ENCODE results near the gene NDUFB7.
"Not testable (repeated sequence)": the region's sequence is repeated elsewhere in the genome, so short reads cannot be mapped to it uniquely, and the experiment has no call there.

NDUFB7 gene

GRCh38 chr19:14595558-14595957 is 23.7 kb upstream of the NDUFB7 start:
- peaks cover 6% of the 10 kb centered on the region for H3K36me3 Mint-ChIP-seq (ENCODE audit: low read depth)
- H3K4me3 Mint-ChIP-seq: no peak overlapping the region
- no peak for DNase-seq
- no peak overlapping the region for H3K27ac Mint-ChIP-seq
- peaks cover 58% of the 10 kb centered on the region for H3K9me3 Mint-ChIP-seq
- no peak for TF ChIP-seq CTCF (IDR thresholded peaks at IDR 0.05)
- no peaks in the 10 kb centered on the region for H3K4me1 Mint-ChIP-seq
- peaks cover 13% of the 10 kb centered on the region for H3K27me3 Mint-ChIP-seq (ENCODE audit: low read depth, poor library complexity)

- H3K4me3 Mint-ChIP-seq; H3K27ac Mint-ChIP-seq; H3K4me1 Mint-ChIP-seq; DNase-seq; H3K27me3 Mint-ChIP-seq (ENCODE audit: low read depth, poor library complexity); H3K36me3 Mint-ChIP-seq (ENCODE audit: low read depth): not testable (repeated sequence)
- peaks cover 25% of the 10 kb centered on the region for H3K9me3 Mint-ChIP-seq
Observed at GRCh38 chr19:14589433-14589832, 17.6 kb upstream of the NDUFB7 start.

GRCh38 chr19:14585187-14585586 is 13.3 kb upstream of the NDUFB7 start:
- H3K4me3 Mint-ChIP-seq; DNase-seq; H3K36me3 Mint-ChIP-seq (ENCODE audit: low read depth); H3K27me3 Mint-ChIP-seq (ENCODE audit: low read depth, poor library complexity); H3K4me1 Mint-ChIP-seq: not testable (repeated sequence)
- H3K9me3 Mint-ChIP-seq: peaks cover 10% of the 10 kb centered on the region
- H3K27ac Mint-ChIP-seq: peak overlapping the region; percentile 36

GRCh38 chr19:14584372-14584771 is 12.5 kb upstream of the NDUFB7 start:
- not testable (repeated sequence) for H3K4me3 Mint-ChIP-seq; H3K36me3 Mint-ChIP-seq (ENCODE audit: low read depth); H3K27me3 Mint-ChIP-seq (ENCODE audit: low read depth, poor library complexity); H3K4me1 Mint-ChIP-seq; H3K27ac Mint-ChIP-seq; DNase-seq
- peaks cover 10% of the 10 kb centered on the region for H3K9me3 Mint-ChIP-seq

- no peak for DNase-seq
- Mint-ChIP-seq H3K4me1 (no peaks in the 10 kb centered on the region), H3K9me3 (peaks cover 10% of the 10 kb centered on the region), H3K4me3 (no peak within 1 kb of the TSS), H3K27me3 (ENCODE audit: low read depth, poor library complexity) (peaks cover 4% of the 10 kb centered on the region), H3K27ac (no peak within 1 kb of the TSS), H3K36me3 (ENCODE audit: low read depth) (no peaks in the 10 kb centered on the region)
- no peak for TF ChIP-seq CTCF (IDR thresholded peaks at IDR 0.05)
Observed at GRCh38 chr19:14582894-14583340, 11.1 kb upstream of the NDUFB7 start, which contains the start of gene CLEC17A. Gene CLEC17A (plus strand): TSS chr19:14583084. CDS start chr19:14583161, 77 bp downstream.

GRCh38 chr19:14580623-14581237 is 8.9 kb upstream of the NDUFB7 start:
- Mint-ChIP-seq H3K4me3 (no peak overlapping the region), H3K27me3 (ENCODE audit: low read depth, poor library complexity) (peaks cover 9% of the 10 kb centered on the region), H3K9me3 (peaks cover 6% of the 10 kb centered on the region), H3K4me1 (no peaks in the 10 kb centered on the region), H3K36me3 (ENCODE audit: low read depth) (no peaks in the 10 kb centered on the region), H3K27ac (no peak overlapping the region)
- DNase-seq: no peak
- TF ChIP-seq CTCF (IDR thresholded peaks at IDR 0.05): no peak

GRCh38 chr19:14577885-14578427 is 6.1 kb upstream of the NDUFB7 start:
- Mint-ChIP-seq H3K36me3 (ENCODE audit: low read depth) (no peaks in the 10 kb centered on the region), H3K4me1 (peaks cover 11% of the 10 kb centered on the region), H3K4me3 (no peak overlapping the region), H3K27ac (no peak overlapping the region), H3K27me3 (ENCODE audit: low read depth, poor library complexity) (peaks cover 13% of the 10 kb centered on the region), H3K9me3 (no peaks in the 10 kb centered on the region)
- no peak for DNase-seq
- no peak for TF ChIP-seq CTCF (IDR thresholded peaks at IDR 0.05)
